ENCODE measurements around the gene PDZD2. TPM values are rescaled to one million over a fixed set of nuclear protein-coding genes. Genes with fewer than 3 reads are reported as not detected.

The PDZD2 gene
- total RNA-seq, 1 donor from 2014 or later: 80.1 TPM

GRCh38 chr5:31934156-31934555 lies 295.2 kb downstream of the PDZD2 start:
- DNase-seq: no peak
- intact Hi-C loops (cut with micrococcal nuclease): no loop called here
- no peak for ATAC-seq

GRCh38 chr5:31935496-31936369 lies 296.8 kb downstream of the PDZD2 start:
- peak; percentile 71 for ATAC-seq

GRCh38 chr5:31936683-31937082 lies 297.8 kb downstream of the PDZD2 start:
- intact Hi-C loops (cut with micrococcal nuclease): no loop called here
- peak; percentile 61 for ATAC-seq

More at GRCh38 chr5:31935496-31936369, 296.8 kb downstream of the PDZD2 start:
- intact Hi-C loops (cut with micrococcal nuclease): no loop called here
- DNase-seq: no peak

GRCh38 chr5:31937226-31937625 lies 298.3 kb downstream of the PDZD2 start:
- ATAC-seq: no peak
- no peak for DNase-seq
- intact Hi-C loops (cut with micrococcal nuclease): no loop called here

More at GRCh38 chr5:31936683-31937082, 297.8 kb downstream of the PDZD2 start:
- no peak for DNase-seq

GRCh38 chr5:31937703-31938102 lies 298.8 kb downstream of the PDZD2 start:
- intact Hi-C loops (cut with micrococcal nuclease): no loop called here
- no peak for ATAC-seq
- no peak for DNase-seq

- ATAC-seq: no peak
- no peak for DNase-seq
- intact Hi-C loops (cut with micrococcal nuclease): no loop called here
Observed at GRCh38 chr5:31939151-31939550, 300.2 kb downstream of the PDZD2 start.

GRCh38 chr5:31941151-31941755 lies 302.3 kb downstream of the PDZD2 start:
- intact Hi-C loops (cut with micrococcal nuclease): no loop called here
- ATAC-seq (no peak), DNase-seq (no peak)

GRCh38 chr5:31942546-31942945 lies 303.6 kb downstream of the PDZD2 start:
- DNase-seq (no peak), ATAC-seq (no peak)
- intact Hi-C loops (cut with micrococcal nuclease): no loop called here

GRCh38 chr5:31944684-31945445 lies 305.9 kb downstream of the PDZD2 start:
- intact Hi-C loops (cut with micrococcal nuclease): no loop called here
- peak; percentile 22 for ATAC-seq
- no peak for DNase-seq

- DNase-seq (no peak), ATAC-seq (no peak)
- intact Hi-C loops (cut with micrococcal nuclease): no loop called here
Observed at GRCh38 chr5:31948006-31948405, 309.1 kb downstream of the PDZD2 start.

GRCh38 chr5:31952067-31952466 lies 313.1 kb downstream of the PDZD2 start:
- no peak for DNase-seq
- no peak for ATAC-seq
- intact Hi-C loops (cut with micrococcal nuclease): no loop called here

GRCh38 chr5:31954091-31954490 lies 315.2 kb downstream of the PDZD2 start:
- intact Hi-C loops (cut with micrococcal nuclease): no loop called here

GRCh38 chr5:31957151-31957550 lies 318.2 kb downstream of the PDZD2 start:
- peak; percentile 85 for ATAC-seq
- DNase-seq: no peak
- intact Hi-C loops (cut with micrococcal nuclease): no loop called here

More at GRCh38 chr5:31954091-31954490, 315.2 kb downstream of the PDZD2 start:
- ATAC-seq (no peak), DNase-seq (no peak)

- intact Hi-C loops (cut with micrococcal nuclease): no loop called here
- ATAC-seq (peak; percentile 94), DNase-seq (peak; percentile 71)
Observed at GRCh38 chr5:31962351-31962751, 323.4 kb downstream of the PDZD2 start.

GRCh38 chr5:31962871-31963307 lies 324.0 kb downstream of the PDZD2 start:
- ATAC-seq (peak; percentile 44), DNase-seq (no peak)
- intact Hi-C loops (cut with micrococcal nuclease): no loop called here

- DNase-seq (peak; percentile 46), ATAC-seq (peak; percentile 35)
- intact Hi-C loops (cut with micrococcal nuclease): no loop called here
Observed at GRCh38 chr5:31963358-31964006, 324.6 kb downstream of the PDZD2 start.

GRCh38 chr5:31964007-31964360 lies 325.1 kb downstream of the PDZD2 start:
- ATAC-seq: no peak
- intact Hi-C loops (cut with micrococcal nuclease): no loop called here
- DNase-seq: no peak

- intact Hi-C loops (cut with micrococcal nuclease): no loop called here
- DNase-seq: no peak
- ATAC-seq: no peak
Observed at GRCh38 chr5:31965227-31965626, 326.3 kb downstream of the PDZD2 start.

- intact Hi-C loops (cut with micrococcal nuclease): no loop called here
Observed at GRCh38 chr5:31966936-31967335, 328.0 kb downstream of the PDZD2 start.

More at GRCh38 chr5:31966936-31967335, 328.0 kb downstream of the PDZD2 start:
- no peak for ATAC-seq
- DNase-seq: no peak
